CD4-positive, alpha-beta T cell (primary cell): ENCODE data around the gene SPINK14. TPM values are rescaled to one million over a fixed set of nuclear protein-coding genes. Genes with fewer than 3 reads are reported as not detected.

Experiments
- ATAC-seq: fragments of 200-7000 bp; cut with Tn5 transposase; one replicate; pipeline ENCODE4 v1.10.0; 2022; ENCODE audit warnings: mild to moderate bottlenecking; ENCODE audit not compliant: poor library complexity
- CTCF ChIA-PET: fragments of 350-600 bp; sonication (Branson Sonifier 250); formaldehyde crosslinking; loops from one replicate; lab custom pipeline; 2021; ENCODE audit warnings: antibody characterized with exemption, inconsistent platforms; lab: Charles Lee
- POLR2A ChIA-PET: fragments of 350-600 bp; sonication (Branson Sonifier 250); formaldehyde crosslinking; loops from one replicate; lab custom pipeline; 2021; ENCODE audit warnings: antibody characterized with exemption, inconsistent platforms; lab: Charles Lee
- DNase-seq, 14 experiments: peaks; one replicate each; pipeline ENCODE4 v3.0.0-alpha.2; 2013 to 2020; ENCODE audit warnings: mixed read lengths in 2 of 14
- H3K27ac ChIP-seq, 2 donors: one replicate each; pipeline versions ENCODE4 v1.5.1 to v1.7.0; 2013; ENCODE audit warnings: low read length in 2 of 2, low read depth in 1 of 2, mild to moderate bottlenecking in 1 of 2
- H3K27me3 ChIP-seq, 2 experiments: 1 replicate in 1 of 2; 2 replicates in 1 of 2; pipeline versions ENCODE4 v1.6.1 to v1.7.0; 2013; ENCODE audit warnings: low read length in 2 of 2, control low read depth in 1 of 2, mild to moderate bottlenecking in 1 of 2, moderate library complexity in 1 of 2; ENCODE audit not compliant: insufficient read depth in 2 of 2, control insufficient read depth in 1 of 2
- H3K36me3 ChIP-seq: one replicate; pipeline ENCODE4 v1.6.1; 2013; ENCODE audit warnings: low read length, control low read depth; ENCODE audit not compliant: insufficient read depth
- H3K4me1 ChIP-seq: one replicate; pipeline ENCODE4 v1.6.1; 2013; ENCODE audit warnings: low read length, control low read depth; ENCODE audit not compliant: insufficient read depth
- H3K4me3 ChIP-seq: one replicate; pipeline ENCODE4 v1.5.1; 2013; ENCODE audit warnings: mild to moderate bottlenecking, low read length, moderate library complexity
- H3K9me3 ChIP-seq, 2 experiments: 1 replicate in 1 of 2; 2 replicates in 1 of 2; pipeline versions ENCODE4 v1.6.1 to v1.7.0; 2013; ENCODE audit warnings: low read length in 2 of 2, mild to moderate bottlenecking in 2 of 2, control low read depth in 1 of 2, moderate library complexity in 1 of 2; ENCODE audit not compliant: control insufficient read depth in 1 of 2, insufficient read depth in 1 of 2
- H3K27ac Mint-ChIP-seq: one replicate; pipeline ENCODE4 v1.8.0; 2020; ENCODE audit warnings: mixed read lengths
- H3K27me3 Mint-ChIP-seq: one replicate; pipeline ENCODE4 v1.8.0; 2021; ENCODE audit warnings: mixed read lengths
- H3K36me3 Mint-ChIP-seq: one replicate; pipeline ENCODE4 v1.8.0; 2021; ENCODE audit warnings: low read depth, mixed read lengths
- H3K4me1 Mint-ChIP-seq: one replicate; pipeline ENCODE4 v1.8.0; 2021; ENCODE audit warnings: low read depth, mixed read lengths
- H3K4me3 Mint-ChIP-seq: one replicate; pipeline ENCODE4 v1.8.0; 2020; ENCODE audit warnings: mild to moderate bottlenecking, mixed read lengths
- H3K9me3 Mint-ChIP-seq: one replicate; pipeline ENCODE4 v1.8.0; 2020; ENCODE audit warnings: mixed read lengths
- intact Hi-C, 2 experiments: fragments of 100-400 bp; cut with DNase I in 1 of 2; cut with micrococcal nuclease in 1 of 2; formaldehyde crosslinking; loops; one replicate each; pipeline versions ENCODE4 v1.15.1 to v1.9.0; 2023 to 2025; cut with DNase I, micrococcal nuclease
- total RNA-seq, 174 experiments: library from RNA in 2 of 174; stranded (reverse) in 2 of 174; gene quantifications; one replicate each; pipeline ENCODE4 v1.2.3 and lab custom pipeline; 2021 to 2026
- TF ChIP-seq, protein P1 (sequence below): fragments of 200-600 bp; IDR thresholded peaks from one replicate; pipeline ENCODE4 v1.8.0; 2022; ENCODE audit warnings: antibody characterized with exemption, mild to moderate bottlenecking

SPINK14 gene
- total RNA-seq, 2 experiments from 2014 or later: not detected

DNA sequence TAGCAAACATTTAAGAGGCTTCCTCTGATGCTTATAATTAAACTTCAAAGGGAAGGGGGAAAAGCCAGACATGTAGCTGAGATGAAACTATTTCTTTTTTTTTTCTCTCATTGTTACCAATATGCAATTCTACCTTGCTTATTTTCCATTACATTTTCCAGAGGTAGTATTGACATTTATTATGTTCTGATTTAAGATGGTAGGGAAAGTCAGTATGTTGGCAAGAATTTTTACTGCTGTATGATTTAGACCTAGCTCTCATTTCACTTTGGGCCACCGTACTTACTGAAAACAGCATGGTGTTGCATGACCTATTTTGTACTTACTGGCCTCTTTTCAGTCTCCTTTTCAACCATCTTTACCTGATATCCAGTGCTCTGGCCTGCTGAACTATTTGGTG is 24.9 kb downstream of the SPINK14 start:
- intact Hi-C loops: no loop called here
- H3K9me3 Mint-ChIP-seq: no peaks in the 10 kb centered on the region

DNA sequence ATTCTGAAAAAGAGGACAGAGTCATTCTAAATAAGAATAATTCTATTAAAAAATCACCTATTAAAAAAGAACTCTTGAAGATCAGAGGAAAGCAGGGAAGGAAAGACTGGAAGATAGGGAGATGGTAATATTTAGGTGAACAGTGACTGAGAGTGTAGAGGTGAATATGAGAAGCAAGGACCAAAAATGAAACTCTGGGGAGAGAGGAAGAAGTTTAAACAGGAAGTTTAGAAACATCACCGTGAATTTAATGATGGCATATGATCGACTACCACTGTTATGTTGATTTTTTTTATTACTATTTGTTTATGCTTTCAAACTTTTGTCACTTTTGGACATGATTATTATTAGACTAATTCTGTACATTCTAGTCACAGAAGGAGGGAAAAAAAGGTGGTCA is 32.8 kb downstream of the SPINK14 start:
- Mint-ChIP-seq H3K36me3 (no peaks in the 10 kb centered on the region), H3K27ac (no peak overlapping the region), H3K9me3 (no peaks in the 10 kb centered on the region), H3K4me3 (no peak overlapping the region), H3K4me1 (no peaks in the 10 kb centered on the region), H3K27me3 (no peaks in the 10 kb centered on the region)
- no peak overlapping the region for H3K4me3 ChIP-seq
- no peak for DNase-seq
- CTCF ChIA-PET: no interaction called here
- POLR2A ChIA-PET: no interaction called here
- TF ChIP-seq, protein P1, sequence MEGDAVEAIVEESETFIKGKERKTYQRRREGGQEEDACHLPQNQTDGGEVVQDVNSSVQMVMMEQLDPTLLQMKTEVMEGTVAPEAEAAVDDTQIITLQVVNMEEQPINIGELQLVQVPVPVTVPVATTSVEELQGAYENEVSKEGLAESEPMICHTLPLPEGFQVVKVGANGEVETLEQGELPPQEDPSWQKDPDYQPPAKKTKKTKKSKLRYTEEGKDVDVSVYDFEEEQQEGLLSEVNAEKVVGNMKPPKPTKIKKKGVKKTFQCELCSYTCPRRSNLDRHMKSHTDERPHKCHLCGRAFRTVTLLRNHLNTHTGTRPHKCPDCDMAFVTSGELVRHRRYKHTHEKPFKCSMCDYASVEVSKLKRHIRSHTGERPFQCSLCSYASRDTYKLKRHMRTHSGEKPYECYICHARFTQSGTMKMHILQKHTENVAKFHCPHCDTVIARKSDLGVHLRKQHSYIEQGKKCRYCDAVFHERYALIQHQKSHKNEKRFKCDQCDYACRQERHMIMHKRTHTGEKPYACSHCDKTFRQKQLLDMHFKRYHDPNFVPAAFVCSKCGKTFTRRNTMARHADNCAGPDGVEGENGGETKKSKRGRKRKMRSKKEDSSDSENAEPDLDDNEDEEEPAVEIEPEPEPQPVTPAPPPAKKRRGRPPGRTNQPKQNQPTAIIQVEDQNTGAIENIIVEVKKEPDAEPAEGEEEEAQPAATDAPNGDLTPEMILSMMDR: no peak
- intact Hi-C loops: no loop called here
- H3K27me3 ChIP-seq: no peaks in the 10 kb centered on the region
- no peaks in the 10 kb centered on the region for H3K36me3 ChIP-seq
- no peak for ATAC-seq
- no peak overlapping the region for H3K27ac ChIP-seq
- H3K9me3 ChIP-seq: no peaks in the 10 kb centered on the region
- no peaks in the 10 kb centered on the region for H3K4me1 ChIP-seq

More for the DNA sequence above, 24.9 kb downstream of the SPINK14 start:
- no peak overlapping the region for H3K27ac Mint-ChIP-seq
- Histone ChIP-seq H3K36me3 (no peaks in the 10 kb centered on the region), H3K27me3 (no peaks in the 10 kb centered on the region), H3K27ac (no peak overlapping the region), H3K4me1 (no peaks in the 10 kb centered on the region), H3K4me3 (no peak overlapping the region), H3K9me3 (no peaks in the 10 kb centered on the region)
- DNase-seq (no peak), ATAC-seq (no peak)
- TF ChIP-seq, protein P1: no peak
- ChIA-PET POLR2A (no interaction called here), CTCF (no interaction called here)
- no peaks in the 10 kb centered on the region for H3K36me3 Mint-ChIP-seq
- H3K27me3 Mint-ChIP-seq: peaks cover 8% of the 10 kb centered on the region
- no peaks in the 10 kb centered on the region for H3K4me1 Mint-ChIP-seq
- no peak overlapping the region for H3K4me3 Mint-ChIP-seq

DNA sequence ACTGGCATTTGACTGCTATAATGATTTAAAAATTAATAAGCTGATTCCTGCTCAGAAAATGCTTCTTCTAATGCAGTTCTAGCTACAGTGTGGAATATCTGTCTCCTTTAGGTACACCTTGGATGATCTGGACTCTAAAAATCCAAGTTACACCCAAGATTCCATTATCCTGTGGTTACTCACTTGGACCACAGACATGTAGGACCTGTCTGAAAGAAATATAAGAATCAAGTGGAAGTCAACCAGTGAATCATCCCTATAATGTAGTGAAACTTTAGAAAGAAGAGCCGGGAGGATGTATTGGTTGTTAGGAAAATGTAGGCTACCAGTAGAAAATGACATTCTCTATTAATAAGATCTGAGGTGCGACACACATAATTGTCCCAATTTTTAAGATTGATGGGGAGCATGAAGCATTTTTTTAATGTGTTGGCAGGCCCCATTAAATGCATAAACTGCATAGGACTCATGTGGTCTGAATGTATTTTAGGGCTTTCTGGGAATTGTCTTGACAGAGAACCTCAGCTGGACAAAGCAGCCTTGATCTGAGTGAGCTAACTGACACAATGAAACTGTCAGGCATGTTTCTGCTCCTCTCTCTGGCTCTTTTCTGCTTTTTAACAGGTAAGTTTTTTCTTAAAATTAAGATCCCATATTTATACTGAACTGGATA is 34.3 kb downstream of the SPINK14 start, which contains the start of gene SPINK6:
Gene SPINK6, plus strand, starts transcription at position 512 of the 673 bp plus-strand sequence. Its CDS starts 55 bp downstream, at position 567.
- Histone ChIP-seq H3K4me1 (no peaks in the 10 kb centered on the region), H3K27ac (no peak within 1 kb of the TSS), H3K9me3 (no peaks in the 10 kb centered on the region), H3K27me3 (no peaks in the 10 kb centered on the region), H3K36me3 (no peaks in the 10 kb centered on the region), H3K4me3 (no peak within 1 kb of the TSS)
- DNase-seq (no peak), ATAC-seq (no peak)
- Mint-ChIP-seq H3K27me3 (peaks cover 8% of the 10 kb centered on the region), H3K36me3 (no peaks in the 10 kb centered on the region), H3K9me3 (no peaks in the 10 kb centered on the region), H3K4me3 (no peak within 1 kb of the TSS), H3K4me1 (no peaks in the 10 kb centered on the region), H3K27ac (no peak within 1 kb of the TSS)
- POLR2A ChIA-PET: no interaction called here
- intact Hi-C loops: no loop called here
- CTCF ChIA-PET: interaction anchor here (0.7 kb wide), 1 partner anchor 353 kb away, joined by 4 read pairs; no protein-coding TSS in a partner anchor
- TF ChIP-seq, protein P1: no peak
